ENCODE data around the gene UCP3.

DNA sequence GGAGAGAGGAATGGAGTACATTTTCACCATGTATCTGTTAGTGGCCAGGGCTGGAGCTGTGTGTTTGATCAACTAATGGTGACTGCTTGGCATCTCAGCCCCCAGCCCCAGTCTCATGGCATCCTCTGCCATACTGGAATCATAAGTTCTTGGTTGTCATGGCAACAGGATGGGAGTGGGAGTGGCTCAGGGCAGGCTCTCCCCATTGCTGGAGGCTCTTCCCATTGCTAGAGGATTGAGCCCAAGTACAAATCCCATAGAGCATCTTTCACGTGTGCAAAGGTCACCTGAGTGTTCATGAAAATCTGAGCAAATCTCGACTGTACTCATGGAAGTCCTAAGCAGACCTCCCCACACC is 43.1 kb downstream of the UCP3 start:
- TF ChIP-seq, protein P1, sequence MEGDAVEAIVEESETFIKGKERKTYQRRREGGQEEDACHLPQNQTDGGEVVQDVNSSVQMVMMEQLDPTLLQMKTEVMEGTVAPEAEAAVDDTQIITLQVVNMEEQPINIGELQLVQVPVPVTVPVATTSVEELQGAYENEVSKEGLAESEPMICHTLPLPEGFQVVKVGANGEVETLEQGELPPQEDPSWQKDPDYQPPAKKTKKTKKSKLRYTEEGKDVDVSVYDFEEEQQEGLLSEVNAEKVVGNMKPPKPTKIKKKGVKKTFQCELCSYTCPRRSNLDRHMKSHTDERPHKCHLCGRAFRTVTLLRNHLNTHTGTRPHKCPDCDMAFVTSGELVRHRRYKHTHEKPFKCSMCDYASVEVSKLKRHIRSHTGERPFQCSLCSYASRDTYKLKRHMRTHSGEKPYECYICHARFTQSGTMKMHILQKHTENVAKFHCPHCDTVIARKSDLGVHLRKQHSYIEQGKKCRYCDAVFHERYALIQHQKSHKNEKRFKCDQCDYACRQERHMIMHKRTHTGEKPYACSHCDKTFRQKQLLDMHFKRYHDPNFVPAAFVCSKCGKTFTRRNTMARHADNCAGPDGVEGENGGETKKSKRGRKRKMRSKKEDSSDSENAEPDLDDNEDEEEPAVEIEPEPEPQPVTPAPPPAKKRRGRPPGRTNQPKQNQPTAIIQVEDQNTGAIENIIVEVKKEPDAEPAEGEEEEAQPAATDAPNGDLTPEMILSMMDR (IDR thresholded peaks at IDR 0.05), result no peak
- TF ChIP-seq POLR2A (IDR thresholded peaks at IDR 0.05), result no peak
